BLaER1 (cell line): ENCODE data around the gene MYOM3.

Experiments
- H3K27ac ChIP-seq: shearing (Covaris generic); formaldehyde crosslinking; 2 replicates; pipeline ENCODE4 v1.8.1; 2022
- H3K27me3 ChIP-seq: shearing (Covaris generic); formaldehyde crosslinking; 2 replicates; pipeline ENCODE4 v1.8.1; 2022
- H3K36me3 ChIP-seq: shearing (Covaris generic); formaldehyde crosslinking; 2 replicates; pipeline ENCODE4 v1.8.1; 2022
- H3K4me1 ChIP-seq: shearing (Covaris generic); formaldehyde crosslinking; 2 replicates; pipeline ENCODE4 v1.8.1; 2022
- H3K4me2 ChIP-seq: shearing (Covaris generic); formaldehyde crosslinking; 2 replicates; pipeline ENCODE4 v1.8.1; 2022
- H3K4me3 ChIP-seq: shearing (Covaris generic); formaldehyde crosslinking; 2 replicates; pipeline ENCODE4 v1.8.1; 2022
- H3K9ac ChIP-seq: shearing (Covaris generic); formaldehyde crosslinking; 2 replicates; pipeline ENCODE4 v1.8.1; 2022
- H3K9me3 ChIP-seq: shearing (Covaris generic); formaldehyde crosslinking; 2 replicates; pipeline ENCODE4 v1.8.1; 2022
- H4K20me1 ChIP-seq: shearing (Covaris generic); formaldehyde crosslinking; 2 replicates; pipeline ENCODE4 v1.8.1; 2022
- Cebpa-rat ChIP-seq: shearing (Covaris generic); IDR thresholded peaks from 2 replicates; pipeline ENCODE4 v1.8.1; 2022

Gene MYOM3

DNA sequence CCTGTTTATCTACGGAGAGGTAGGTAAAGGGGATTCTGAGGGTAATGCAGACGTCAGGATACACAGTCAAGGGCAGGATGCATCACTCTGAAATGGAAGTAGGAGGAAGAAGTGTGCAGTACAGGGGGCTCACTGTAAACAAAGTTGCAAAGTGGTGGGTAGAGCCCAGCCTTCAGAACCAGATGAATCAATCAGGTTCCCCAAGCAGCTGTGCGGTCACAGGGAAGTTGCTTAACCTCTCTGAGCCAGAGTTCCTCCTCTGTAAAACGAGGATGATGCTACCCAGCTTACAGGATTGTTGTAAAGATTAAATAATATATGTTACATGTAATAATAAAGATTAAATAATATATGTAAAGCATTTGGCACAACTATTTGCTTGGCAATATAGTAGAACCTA, 13.5 kb upstream of the MYOM3 start:
- peaks cover 19% of the 10 kb centered on the region for H3K9me3 ChIP-seq
- H3K9ac ChIP-seq = no peak overlapping the region
- H3K4me2 ChIP-seq = no peak overlapping the region
- H3K4me3 ChIP-seq = no peak overlapping the region
- H4K20me1 ChIP-seq = no peaks in the 10 kb centered on the region
- H3K4me1 ChIP-seq = peaks cover 4% of the 10 kb centered on the region
- TF ChIP-seq Cebpa-rat = no peak
- no peak overlapping the region for H3K27ac ChIP-seq
- H3K27me3 ChIP-seq = no peaks in the 10 kb centered on the region
- no peaks in the 10 kb centered on the region for H3K36me3 ChIP-seq

GRCh38 chr1:24124980-24125379, 13.0 kb upstream of the MYOM3 start:
- Histone ChIP-seq H3K27me3 (no peaks in the 10 kb centered on the region), H3K4me1 (peaks cover 9% of the 10 kb centered on the region), H4K20me1 (no peaks in the 10 kb centered on the region), H3K36me3 (no peaks in the 10 kb centered on the region), H3K27ac (no peak overlapping the region), H3K4me2 (no peak overlapping the region), H3K4me3 (no peak overlapping the region), H3K9ac (no peak overlapping the region), H3K9me3 (peaks cover 14% of the 10 kb centered on the region)
- no peak for TF ChIP-seq Cebpa-rat

GRCh38 chr1:24123611-24124010, 11.7 kb upstream of the MYOM3 start:
- Histone ChIP-seq H4K20me1 (no peaks in the 10 kb centered on the region), H3K27ac (no peak overlapping the region), H3K4me1 (peaks cover 11% of the 10 kb centered on the region), H3K36me3 (no peaks in the 10 kb centered on the region), H3K27me3 (no peaks in the 10 kb centered on the region), H3K4me3 (no peak overlapping the region), H3K4me2 (no peak overlapping the region), H3K9ac (no peak overlapping the region), H3K9me3 (0 out of 2 replicates have a peak, but pooled peaks cover under 1% of the 10 kb centered on the region)
- TF ChIP-seq Cebpa-rat = no peak

GRCh38 chr1:24122776-24123175, 10.8 kb upstream of the MYOM3 start:
- Histone ChIP-seq H3K4me1 (peaks cover 11% of the 10 kb centered on the region), H4K20me1 (no peaks in the 10 kb centered on the region), H3K9ac (no peak overlapping the region), H3K36me3 (no peaks in the 10 kb centered on the region), H3K9me3 (no peaks in the 10 kb centered on the region), H3K4me2 (no peak overlapping the region), H3K4me3 (no peak overlapping the region), H3K27me3 (no peaks in the 10 kb centered on the region), H3K27ac (no peak overlapping the region)
- TF ChIP-seq Cebpa-rat = no peak

- no peak overlapping the region for H3K27ac ChIP-seq
- H3K4me2 ChIP-seq = no peak overlapping the region
- H3K9me3 ChIP-seq = no peaks in the 10 kb centered on the region
- no peak for TF ChIP-seq Cebpa-rat
- H3K9ac ChIP-seq = no peak overlapping the region
- no peaks in the 10 kb centered on the region for H3K36me3 ChIP-seq
- no peak overlapping the region for H3K4me3 ChIP-seq
- no peaks in the 10 kb centered on the region for H4K20me1 ChIP-seq
- no peaks in the 10 kb centered on the region for H3K27me3 ChIP-seq
- H3K4me1 ChIP-seq = peaks cover 11% of the 10 kb centered on the region
Measured at GRCh38 chr1:24121406-24121805, 9.5 kb upstream of the MYOM3 start.

GRCh38 chr1:24120965-24121364, 9.0 kb upstream of the MYOM3 start:
- no peaks in the 10 kb centered on the region for H3K36me3 ChIP-seq
- H3K4me3 ChIP-seq = no peak overlapping the region
- 0 out of 2 replicates have a peak overlapping the region, but pooled peaks have one; percentile 30 for H3K4me2 ChIP-seq
- H3K27ac ChIP-seq = no peak overlapping the region
- no peaks in the 10 kb centered on the region for H3K27me3 ChIP-seq
- H3K4me1 ChIP-seq = peaks cover 11% of the 10 kb centered on the region
- H4K20me1 ChIP-seq = no peaks in the 10 kb centered on the region
- no peak for TF ChIP-seq Cebpa-rat
- no peak overlapping the region for H3K9ac ChIP-seq
- no peaks in the 10 kb centered on the region for H3K9me3 ChIP-seq

DNA sequence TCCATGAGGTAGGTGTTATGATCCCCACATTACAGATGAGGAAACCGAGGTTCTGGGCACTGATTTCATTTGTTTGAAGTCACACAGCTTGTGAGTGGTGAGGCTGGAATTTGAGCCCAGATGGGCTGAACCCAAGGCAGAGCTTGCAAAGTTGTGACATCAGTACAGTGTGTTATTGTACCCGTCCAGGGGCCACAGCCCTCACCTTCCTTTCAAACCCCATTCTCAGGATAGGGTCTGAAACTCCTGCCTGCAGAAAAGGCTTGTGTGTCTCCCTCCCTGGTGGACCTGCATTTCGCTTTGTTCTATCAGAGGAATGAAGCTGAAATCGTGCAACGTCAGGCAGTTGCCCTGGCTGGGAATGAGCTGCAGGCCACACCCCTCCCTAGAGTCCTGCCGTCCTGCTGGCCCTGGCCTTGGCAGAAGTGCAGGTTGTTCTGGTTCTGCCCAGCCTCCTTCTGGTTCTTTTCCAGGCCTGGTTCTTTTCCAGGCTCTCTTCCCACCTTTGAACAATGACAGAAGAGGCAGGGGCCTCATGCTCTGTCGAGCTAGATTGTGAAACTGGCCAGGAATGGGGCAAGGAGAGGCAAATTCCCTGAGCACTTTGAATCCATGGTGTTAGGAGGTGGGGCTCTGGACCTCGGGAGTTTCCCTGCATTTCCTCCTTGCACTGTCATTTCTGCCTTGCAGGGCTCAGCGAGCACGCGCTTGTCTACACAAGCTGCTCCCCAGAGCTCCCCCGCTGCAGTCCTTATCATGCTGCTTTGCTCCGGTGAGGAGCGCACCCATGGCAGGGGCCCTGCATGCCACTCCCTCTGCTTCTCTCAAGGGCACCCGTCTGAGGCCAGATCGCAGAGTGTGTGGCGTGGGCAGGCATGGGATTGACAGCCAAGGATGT, 8.2 kb upstream of the MYOM3 start:
- TF ChIP-seq Cebpa-rat = no peak
- peaks cover 11% of the 10 kb centered on the region for H3K4me1 ChIP-seq
- no peaks in the 10 kb centered on the region for H4K20me1 ChIP-seq
- no peak overlapping the region for H3K4me3 ChIP-seq
- no peaks in the 10 kb centered on the region for H3K9me3 ChIP-seq
- peak overlapping the region; percentile 30 for H3K4me2 ChIP-seq
- no peak overlapping the region for H3K27ac ChIP-seq
- no peaks in the 10 kb centered on the region for H3K27me3 ChIP-seq
- H3K9ac ChIP-seq = no peak overlapping the region
- H3K36me3 ChIP-seq = no peaks in the 10 kb centered on the region

GRCh38 chr1:24119489-24119858, 7.5 kb upstream of the MYOM3 start:
- H3K9ac ChIP-seq = no peak overlapping the region
- H3K4me3 ChIP-seq = no peak overlapping the region
- H3K9me3 ChIP-seq = no peaks in the 10 kb centered on the region
- H4K20me1 ChIP-seq = no peaks in the 10 kb centered on the region
- H3K27me3 ChIP-seq = no peaks in the 10 kb centered on the region
- H3K36me3 ChIP-seq = no peaks in the 10 kb centered on the region
- H3K4me2 ChIP-seq = no peak overlapping the region
- H3K27ac ChIP-seq = no peak overlapping the region
- peaks cover 11% of the 10 kb centered on the region for H3K4me1 ChIP-seq
- no peak for TF ChIP-seq Cebpa-rat

DNA sequence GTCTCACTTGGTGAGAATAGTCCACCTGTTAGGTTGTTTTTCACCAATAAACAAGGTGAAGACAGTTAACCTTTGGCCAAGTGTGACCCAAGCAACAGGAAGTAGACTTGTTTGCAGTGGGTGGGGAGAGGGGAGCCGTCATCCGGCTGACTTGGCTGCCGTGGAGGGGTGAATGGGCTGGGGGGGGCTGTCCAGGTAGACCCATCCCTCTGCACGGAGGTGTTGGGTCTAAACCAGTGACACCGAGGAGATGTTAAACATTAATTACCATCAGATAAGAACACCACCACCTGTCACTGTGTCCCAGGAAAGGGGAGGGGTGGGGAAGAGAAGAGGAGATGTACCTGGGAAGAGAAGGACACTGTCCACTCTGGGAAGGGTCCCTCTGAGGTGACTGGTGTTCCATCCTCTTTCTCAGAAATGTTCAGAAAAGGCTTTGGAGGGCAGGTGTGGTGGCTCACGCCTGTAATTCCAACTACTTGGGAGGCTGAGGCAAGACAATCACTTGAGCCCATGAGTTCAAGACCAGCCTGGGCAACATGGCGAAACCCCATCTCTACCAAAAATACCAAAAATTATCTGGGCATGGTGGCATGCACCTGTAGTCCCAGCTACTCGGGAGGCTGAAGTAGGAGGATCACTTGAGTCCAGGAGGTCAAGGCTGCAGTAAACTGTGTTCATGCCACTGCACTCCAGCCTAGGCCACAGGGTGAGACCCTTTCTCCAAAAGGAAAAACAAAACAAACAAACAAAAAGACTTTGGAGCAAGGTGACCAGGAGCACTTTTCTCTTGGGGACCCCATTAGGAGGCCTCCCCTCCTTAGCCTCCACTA, 6.7 kb upstream of the MYOM3 start:
- Histone ChIP-seq H3K36me3 (no peaks in the 10 kb centered on the region), H3K9me3 (no peaks in the 10 kb centered on the region), H3K4me3 (no peak overlapping the region), H3K9ac (no peak overlapping the region), H3K4me1 (peaks cover 11% of the 10 kb centered on the region), H4K20me1 (no peaks in the 10 kb centered on the region), H3K27me3 (no peaks in the 10 kb centered on the region), H3K27ac (no peak overlapping the region), H3K4me2 (no peak overlapping the region)
- no peak for TF ChIP-seq Cebpa-rat
